Measurements from ENCODE around the gene ADIPOQ. TPM values are rescaled to one million over a fixed set of nuclear protein-coding genes. Genes with fewer than 3 reads are reported as not detected.
A peak's percentile ranks its signal among the peaks of the same experiment; 100 is the strongest.
"Not testable (repeated sequence)": the region's sequence is repeated elsewhere in the genome, so short reads cannot be mapped to it uniquely, and the experiment has no call there.

The ADIPOQ gene
- total RNA-seq, 1 donor from 2014 or later: not detected

GRCh38 chr3:186802701-186803100 is 39.8 kb upstream of the ADIPOQ start:
- no peak overlapping the region for H3K27ac ChIP-seq
- peaks cover 20% of the 10 kb centered on the region for H3K4me1 Mint-ChIP-seq
- H3K9ac ChIP-seq: no peak overlapping the region
- H3K36me3 ChIP-seq: peaks cover 36% of the 10 kb centered on the region
- H3K4me3 ChIP-seq: no peak overlapping the region
- no peak for DNase-seq (ENCODE audit: low spot score)
- peaks cover 22% of the 10 kb centered on the region for H3K36me3 Mint-ChIP-seq
- no peaks in the 10 kb centered on the region for H3K9me3 ChIP-seq (ENCODE audit: low read depth)
- peaks cover 14% of the 10 kb centered on the region for H4K20me1 ChIP-seq (ENCODE audit: low read depth)
- H2AFZ ChIP-seq (replicated peaks): no peak overlapping the region
- peaks cover 79% of the 10 kb centered on the region for H3K79me2 ChIP-seq (ENCODE audit: low read depth)
- no peak overlapping the region for H3K27ac Mint-ChIP-seq
- no peaks in the 10 kb centered on the region for H3K27me3 ChIP-seq
- no peak overlapping the region for H3K4me3 Mint-ChIP-seq
- peaks cover 27% of the 10 kb centered on the region for H3K4me1 ChIP-seq
- peaks cover 31% of the 10 kb centered on the region for H3F3A ChIP-seq (ENCODE audit: low read depth)
- H3K4me2 ChIP-seq: no peak overlapping the region
- no peak for TF ChIP-seq EZH2 (IDR thresholded peaks at IDR 0.05)
- no peak for TF ChIP-seq EZH2phosphoT487 (IDR thresholded peaks at IDR 0.05)
- no peak for TF ChIP-seq CTCF (IDR thresholded peaks at IDR 0.05)
- no peaks in the 10 kb centered on the region for H3K9me3 Mint-ChIP-seq
- H3K27me3 Mint-ChIP-seq (ENCODE audit: insufficient read depth, low read depth): no peaks in the 10 kb centered on the region

GRCh38 chr3:186803447-186803846 is 39.1 kb upstream of the ADIPOQ start:
- not testable (repeated sequence) for H3K9me3 ChIP-seq (ENCODE audit: low read depth); H3K27me3 ChIP-seq; H3K27ac ChIP-seq; DNase-seq (ENCODE audit: low spot score); H2AFZ ChIP-seq (replicated peaks); H3K27ac Mint-ChIP-seq; H3K9me3 Mint-ChIP-seq; H3K27me3 Mint-ChIP-seq (ENCODE audit: insufficient read depth, low read depth); H3K4me2 ChIP-seq; H3K9ac ChIP-seq; H3K4me3 ChIP-seq; H3K4me3 Mint-ChIP-seq
- Mint-ChIP-seq H3K36me3 (peaks cover 22% of the 10 kb centered on the region), H3K4me1 (peaks cover 20% of the 10 kb centered on the region)
- Histone ChIP-seq H4K20me1 (ENCODE audit: low read depth) (peaks cover 11% of the 10 kb centered on the region), H3K79me2 (ENCODE audit: low read depth) (peaks cover 75% of the 10 kb centered on the region), H3F3A (ENCODE audit: low read depth) (peaks cover 28% of the 10 kb centered on the region), H3K4me1 (peaks cover 27% of the 10 kb centered on the region), H3K36me3 (peaks cover 30% of the 10 kb centered on the region)

GRCh38 chr3:186806089-186807055 is 36.1 kb upstream of the ADIPOQ start, which contains the start of gene RFC4:
Gene RFC4 (minus strand): TSS chr3:186806482. CDS start chr3:186804713, 1,769 bp downstream.
- Mint-ChIP-seq H3K4me3 (peak within 1 kb of the TSS; percentile 94), H3K27me3 (ENCODE audit: insufficient read depth, low read depth) (peaks cover 2% of the 10 kb centered on the region), H3K27ac (peak within 1 kb of the TSS; percentile 94), H3K36me3 (peaks cover 12% of the 10 kb centered on the region), H3K4me1 (peaks cover 20% of the 10 kb centered on the region), H3K9me3 (no peaks in the 10 kb centered on the region)
- H3F3A ChIP-seq (ENCODE audit: low read depth): peaks cover 17% of the 10 kb centered on the region
- TF ChIP-seq EZH2phosphoT487 (IDR thresholded peaks at IDR 0.05) (no peak), CTCF (IDR thresholded peaks at IDR 0.05) (no peak), EZH2 (IDR thresholded peaks at IDR 0.05) (no peak)
- peaks cover 6% of the 10 kb centered on the region for H3K36me3 ChIP-seq
- H4K20me1 ChIP-seq (ENCODE audit: low read depth): no peaks in the 10 kb centered on the region
- peaks cover 46% of the 10 kb centered on the region for H3K79me2 ChIP-seq (ENCODE audit: low read depth)
- peak within 1 kb of the TSS; percentile 78 for H3K27ac ChIP-seq
- peak within 1 kb of the TSS; percentile 97 for H3K4me2 ChIP-seq
- H2AFZ ChIP-seq (replicated peaks): peak within 1 kb of the TSS; percentile 100
- H3K4me1 ChIP-seq: peaks cover 20% of the 10 kb centered on the region
- peak within 1 kb of the TSS; percentile 58 for H3K9ac ChIP-seq
- no peaks in the 10 kb centered on the region for H3K9me3 ChIP-seq (ENCODE audit: low read depth)
- no peaks in the 10 kb centered on the region for H3K27me3 ChIP-seq
- H3K4me3 ChIP-seq: peak within 1 kb of the TSS; percentile 61
- DNase-seq (ENCODE audit: low spot score): peak; percentile 88

- Histone ChIP-seq H4K20me1 (ENCODE audit: low read depth) (no peaks in the 10 kb centered on the region), H3K27me3 (no peaks in the 10 kb centered on the region), H3K4me2 (peak overlapping the region; percentile 97), H3K4me1 (peaks cover 20% of the 10 kb centered on the region), H3K9ac (no peak overlapping the region), H3K36me3 (peaks cover 6% of the 10 kb centered on the region), H3K4me3 (peak overlapping the region; percentile 61), H3K9me3 (ENCODE audit: low read depth) (no peaks in the 10 kb centered on the region), H3F3A (ENCODE audit: low read depth) (peaks cover 17% of the 10 kb centered on the region), H3K79me2 (ENCODE audit: low read depth) (peaks cover 42% of the 10 kb centered on the region), H3K27ac (no peak overlapping the region), H2AFZ (replicated peaks) (peak overlapping the region; percentile 100)
- H3K36me3 Mint-ChIP-seq: peaks cover 12% of the 10 kb centered on the region
- TF ChIP-seq CTCF (IDR thresholded peaks at IDR 0.05): no peak
- TF ChIP-seq EZH2phosphoT487 (IDR thresholded peaks at IDR 0.05): peak; percentile 17
- no peak for TF ChIP-seq EZH2 (IDR thresholded peaks at IDR 0.05)
- no peak for DNase-seq (ENCODE audit: low spot score)
- H3K27me3 Mint-ChIP-seq (ENCODE audit: insufficient read depth, low read depth): peaks cover 2% of the 10 kb centered on the region
- H3K9me3 Mint-ChIP-seq: no peaks in the 10 kb centered on the region
- peaks cover 20% of the 10 kb centered on the region for H3K4me1 Mint-ChIP-seq
- H3K27ac Mint-ChIP-seq: peak overlapping the region; percentile 57
- peak overlapping the region; percentile 94 for H3K4me3 Mint-ChIP-seq
Measured at GRCh38 chr3:186807231-186807630, 35.3 kb upstream of the ADIPOQ start.

All from neural progenitor cell (in vitro differentiated cells).